Prostate gland (tissue), 2 donors: ENCODE measurements around the gene NRXN2. TPM values are rescaled to one million over a fixed set of nuclear protein-coding genes. Genes with fewer than 3 reads are reported as not detected.

Experiments used
- DNase-seq: peaks from one replicate; pipeline ENCODE4 v3.0.0-alpha.2; 2019; ENCODE audit warnings: low spot score
- H3K27ac ChIP-seq, 2 donors: fragments of 200-600 bp; sonication (generic); 2 replicates each; pipeline ENCODE4 v1.5.1; 2017 to 2019
- H3K27me3 ChIP-seq: fragments of 200-600 bp; sonication (generic); replicated peaks from 2 replicates; pipeline ENCODE4 v1.5.1; 2019; ENCODE audit not compliant: insufficient read depth
- H3K36me3 ChIP-seq, 2 donors: fragments of 200-600 bp; sonication (generic); 1 replicate in 1 of 2; 2 replicates in 1 of 2; pipeline versions ENCODE4 v1.5.1 to v1.8.1; 2017 to 2019
- H3K4me1 ChIP-seq: fragments of 200-600 bp; sonication (generic); replicated peaks from 2 replicates; pipeline ENCODE4 v1.5.1; 2019
- H3K4me3 ChIP-seq, 2 donors: fragments of 200-600 bp; sonication (generic); 2 replicates each; pipeline ENCODE4 v1.5.1; 2017 to 2019
- H3K9me3 ChIP-seq: fragments of 200-600 bp; sonication (generic); 2 replicates; pipeline ENCODE4 v1.5.1; 2017
- POLR2A ChIP-seq: fragments of 450-650 bp; IDR thresholded peaks from one replicate; pipeline ENCODE4 v1.6.1; 2016; ENCODE audit warnings: antibody characterized with exemption, mild to moderate bottlenecking
- POLR2AphosphoS5 ChIP-seq: sonication (generic); formaldehyde crosslinking; IDR thresholded peaks from one replicate; pipeline ENCODE4 v1.6.1; 2017; ENCODE audit warnings: antibody characterized with exemption
- WGBS: methylation state at CpG from one replicate; pipeline ENCODE4 v1.1.5; 2018; 5-methylcytosine and 5-hydroxymethylcytosine counted together
- intact Hi-C: fragments of 100-400 bp; cut with DNase I; formaldehyde crosslinking; loops from one replicate; pipeline ENCODE4 v1.14.2; 2022
- total RNA-seq, 2 donors: library from RNA; depleted of rRNA; stranded (reverse); fragments of >200 nt; gene quantifications; one replicate each; pipeline ENCODE4 v1.1.0, GENCODE V29; 2016
- TF ChIP-seq, protein P1 (sequence below), 4 experiments: fragments of 200-600 bp in 2 of 4; fragments of 450-650 bp in 2 of 4; sonication (generic) in 2 of 4; IDR thresholded peaks; 1 replicate in 3 of 4; 2 replicates in 1 of 4; pipeline ENCODE4 v1.5.1; 2016 to 2019; ENCODE audit warnings: antibody characterized with exemption in 4 of 4, mild to moderate bottlenecking in 2 of 4, moderate library complexity in 2 of 4

NRXN2 gene
- total RNA-seq, 2 donors from 2014 or later = 0.46 to 26.8 TPM

GRCh38 chr11:64661146-64661545, 61.9 kb downstream of the NRXN2 start:
- H3K27ac ChIP-seq = no peak overlapping the region
- 48% methylated on average over 6 of the region's 6 CpGs for WGBS
- TF ChIP-seq POLR2A = no peak
- TF ChIP-seq, protein P1, sequence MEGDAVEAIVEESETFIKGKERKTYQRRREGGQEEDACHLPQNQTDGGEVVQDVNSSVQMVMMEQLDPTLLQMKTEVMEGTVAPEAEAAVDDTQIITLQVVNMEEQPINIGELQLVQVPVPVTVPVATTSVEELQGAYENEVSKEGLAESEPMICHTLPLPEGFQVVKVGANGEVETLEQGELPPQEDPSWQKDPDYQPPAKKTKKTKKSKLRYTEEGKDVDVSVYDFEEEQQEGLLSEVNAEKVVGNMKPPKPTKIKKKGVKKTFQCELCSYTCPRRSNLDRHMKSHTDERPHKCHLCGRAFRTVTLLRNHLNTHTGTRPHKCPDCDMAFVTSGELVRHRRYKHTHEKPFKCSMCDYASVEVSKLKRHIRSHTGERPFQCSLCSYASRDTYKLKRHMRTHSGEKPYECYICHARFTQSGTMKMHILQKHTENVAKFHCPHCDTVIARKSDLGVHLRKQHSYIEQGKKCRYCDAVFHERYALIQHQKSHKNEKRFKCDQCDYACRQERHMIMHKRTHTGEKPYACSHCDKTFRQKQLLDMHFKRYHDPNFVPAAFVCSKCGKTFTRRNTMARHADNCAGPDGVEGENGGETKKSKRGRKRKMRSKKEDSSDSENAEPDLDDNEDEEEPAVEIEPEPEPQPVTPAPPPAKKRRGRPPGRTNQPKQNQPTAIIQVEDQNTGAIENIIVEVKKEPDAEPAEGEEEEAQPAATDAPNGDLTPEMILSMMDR (IDR thresholded peaks at IDR 0.05) = no peak
- no peak for TF ChIP-seq POLR2AphosphoS5

GRCh38 chr11:64660706-64661105, 62.3 kb downstream of the NRXN2 start:
- intact Hi-C loops = no loop called here
- TF ChIP-seq, protein P1 (IDR thresholded peaks at IDR 0.05) = no peak
- TF ChIP-seq POLR2AphosphoS5 = no peak
- no peak for TF ChIP-seq POLR2A
- Histone ChIP-seq H3K27ac (no peak overlapping the region), H3K4me1 (no peaks in the 10 kb centered on the region), H3K27me3 (no peaks in the 10 kb centered on the region), H3K4me3 (no peak overlapping the region), H3K9me3 (no peaks in the 10 kb centered on the region), H3K36me3 (no peaks in the 10 kb centered on the region)
- 71% methylated on average over 19 of the region's 19 CpGs for WGBS
- DNase-seq = no peak

More at GRCh38 chr11:64661146-64661545, 61.9 kb downstream of the NRXN2 start:
- intact Hi-C loops = no loop called here
- no peaks in the 10 kb centered on the region for H3K27me3 ChIP-seq
- no peak for DNase-seq
- no peak overlapping the region for H3K4me3 ChIP-seq
- no peaks in the 10 kb centered on the region for H3K4me1 ChIP-seq
- no peaks in the 10 kb centered on the region for H3K36me3 ChIP-seq
- no peaks in the 10 kb centered on the region for H3K9me3 ChIP-seq

GRCh38 chr11:64660205-64660604, 62.8 kb downstream of the NRXN2 start:
- Histone ChIP-seq H3K9me3 (no peaks in the 10 kb centered on the region), H3K4me3 (no peak overlapping the region), H3K27ac (no peak overlapping the region), H3K27me3 (no peaks in the 10 kb centered on the region), H3K36me3 (no peaks in the 10 kb centered on the region), H3K4me1 (no peaks in the 10 kb centered on the region)
- intact Hi-C loops = no loop called here
- TF ChIP-seq POLR2A (no peak), POLR2AphosphoS5 (no peak)
- TF ChIP-seq, protein P1 (IDR thresholded peaks at IDR 0.05) = no peak
- WGBS = 96% methylated on average over 10 of the region's 10 CpGs
- DNase-seq = no peak

GRCh38 chr11:64659417-64660144, 63.4 kb downstream of the NRXN2 start:
- Histone ChIP-seq H3K27me3 (no peaks in the 10 kb centered on the region), H3K27ac (no peak overlapping the region), H3K4me3 (no peak overlapping the region), H3K9me3 (no peaks in the 10 kb centered on the region), H3K36me3 (no peaks in the 10 kb centered on the region), H3K4me1 (no peaks in the 10 kb centered on the region)
- intact Hi-C loops = no loop called here
- DNase-seq = no peak
- WGBS = 71% methylated on average over 7 of the region's 9 CpGs
- TF ChIP-seq POLR2A = no peak
- TF ChIP-seq, protein P1 (IDR thresholded peaks at IDR 0.05) = no peak

- H3K9me3 ChIP-seq = no peaks in the 10 kb centered on the region
- intact Hi-C loops = no loop called here
These were observed 64.7 kb downstream of the NRXN2 start for GRCh38 chr11:64658265-64658664.

More at GRCh38 chr11:64658265-64658664, 64.7 kb downstream of the NRXN2 start:
- WGBS = 89% methylated on average over 2 of the region's 2 CpGs
- TF ChIP-seq, protein P1 (IDR thresholded peaks at IDR 0.05) = no peak
- TF ChIP-seq POLR2A (no peak), POLR2AphosphoS5 (no peak)
- Histone ChIP-seq H3K4me1 (no peaks in the 10 kb centered on the region), H3K27ac (no peak overlapping the region), H3K27me3 (no peaks in the 10 kb centered on the region), H3K4me3 (no peak overlapping the region), H3K36me3 (no peaks in the 10 kb centered on the region)
- DNase-seq = no peak
